Testis (tissue), 3 donors: ENCODE results near the gene KCNV2. TPM values are rescaled to one million over a fixed set of nuclear protein-coding genes. Genes with fewer than 3 reads are reported as not detected.

Source experiments
- DNase-seq: peaks from one replicate; pipeline ENCODE4 v3.0.0-alpha.2; 2019
- H3K27ac ChIP-seq, 2 donors: fragments of 200-600 bp; sonication (generic); one replicate each; pipeline ENCODE4 v1.5.1; 2019
- H3K27me3 ChIP-seq: fragments of 200-600 bp; sonication (generic); one replicate; pipeline ENCODE4 v1.5.1; 2019
- H3K36me3 ChIP-seq: fragments of 200-600 bp; sonication (generic); one replicate; pipeline ENCODE4 v1.5.1; 2017; ENCODE audit warnings: low read depth; ENCODE audit errors: missing control alignments
- H3K4me1 ChIP-seq: fragments of 200-600 bp; sonication (generic); one replicate; pipeline ENCODE4 v1.5.1; 2019
- H3K4me3 ChIP-seq, 2 donors: fragments of 200-600 bp; sonication (generic); one replicate each; pipeline ENCODE4 v1.5.1; 2017 to 2019
- H3K9me3 ChIP-seq: fragments of 200-600 bp; sonication (generic); one replicate; pipeline ENCODE4 v1.5.1; 2017
- POLR2A ChIP-seq: fragments of 450-650 bp; IDR thresholded peaks from one replicate; pipeline ENCODE4 v1.6.1; 2017; ENCODE audit warnings: antibody characterized with exemption, mild to moderate bottlenecking, moderate library complexity
- WGBS, 2 donors: methylation state at CpG; one replicate each; pipeline ENCODE4 v1.1.5; 2018; 5-methylcytosine and 5-hydroxymethylcytosine counted together
- intact Hi-C: fragments of 100-400 bp; cut with DNase I; formaldehyde crosslinking; loops from one replicate; pipeline ENCODE4 v1.15.1; 2023; ENCODE audit warnings: low total_unique reads
- polyA plus RNA-seq: library from polyadenylated mRNA; stranded (reverse); fragments of 350-450 nt; fragmentation: Illumina TruSeq; extraction: RNeasy Lipid Tissue Mini Kit (QIAGEN cat#74804); gene quantifications from one replicate; pipeline ENCODE4 v1.2.3, GENCODE V29; 2014; ENCODE audit warnings: low read depth, low replicate concordance; ENCODE audit not compliant: insufficient read depth
- total RNA-seq, 2 donors: library from RNA; depleted of rRNA; stranded (reverse); fragments of >200 nt; gene quantifications; one replicate each; pipeline ENCODE4 v1.2.3, GENCODE V29; 2016
- TF ChIP-seq, protein P1 (sequence below), 3 experiments: fragments of 450-650 bp in 2 of 3; fragments of 200-600 bp in 1 of 3; sonication (generic) in 1 of 3; IDR thresholded peaks; one replicate each; pipeline ENCODE4 v1.5.1; 2016 to 2019; ENCODE audit warnings: antibody characterized with exemption in 3 of 3, mild to moderate bottlenecking in 2 of 3, moderate library complexity in 1 of 3

Gene KCNV2
- total and polyA plus RNA-seq, 3 donors from 2014 or later, result 4.3 to 8.4 (median 4.7) TPM

- DNase-seq, result no peak
- WGBS, 2 donors, result 88 to 93% methylated on average over 11 to 13 of the region's 13 CpGs
- no peaks in the 10 kb centered on the region for H3K27me3 ChIP-seq
- H3K9me3 ChIP-seq, result no peaks in the 10 kb centered on the region
- peak overlapping the region in 1 of 2 donors; percentile 1 for H3K27ac ChIP-seq
- no peaks in the 10 kb centered on the region for H3K36me3 ChIP-seq
- H3K4me3 ChIP-seq, result no peak overlapping the region
- intact Hi-C loops, result no loop called here
- TF ChIP-seq, protein P1, sequence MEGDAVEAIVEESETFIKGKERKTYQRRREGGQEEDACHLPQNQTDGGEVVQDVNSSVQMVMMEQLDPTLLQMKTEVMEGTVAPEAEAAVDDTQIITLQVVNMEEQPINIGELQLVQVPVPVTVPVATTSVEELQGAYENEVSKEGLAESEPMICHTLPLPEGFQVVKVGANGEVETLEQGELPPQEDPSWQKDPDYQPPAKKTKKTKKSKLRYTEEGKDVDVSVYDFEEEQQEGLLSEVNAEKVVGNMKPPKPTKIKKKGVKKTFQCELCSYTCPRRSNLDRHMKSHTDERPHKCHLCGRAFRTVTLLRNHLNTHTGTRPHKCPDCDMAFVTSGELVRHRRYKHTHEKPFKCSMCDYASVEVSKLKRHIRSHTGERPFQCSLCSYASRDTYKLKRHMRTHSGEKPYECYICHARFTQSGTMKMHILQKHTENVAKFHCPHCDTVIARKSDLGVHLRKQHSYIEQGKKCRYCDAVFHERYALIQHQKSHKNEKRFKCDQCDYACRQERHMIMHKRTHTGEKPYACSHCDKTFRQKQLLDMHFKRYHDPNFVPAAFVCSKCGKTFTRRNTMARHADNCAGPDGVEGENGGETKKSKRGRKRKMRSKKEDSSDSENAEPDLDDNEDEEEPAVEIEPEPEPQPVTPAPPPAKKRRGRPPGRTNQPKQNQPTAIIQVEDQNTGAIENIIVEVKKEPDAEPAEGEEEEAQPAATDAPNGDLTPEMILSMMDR (IDR thresholded peaks at IDR 0.05), result no peak
- TF ChIP-seq POLR2A, result no peak
- H3K4me1 ChIP-seq, result peaks cover 8% of the 10 kb centered on the region
Observed at GRCh38 chr9:2726650-2727340, 9.5 kb downstream of the KCNV2 start.

- H3K27me3 ChIP-seq, result no peaks in the 10 kb centered on the region
- intact Hi-C loops, result no loop called here
- no peak overlapping the region for H3K27ac ChIP-seq
- 91 to 93% methylated on average over 2 of the region's 2 CpGs for WGBS, 2 donors
- no peak for DNase-seq
- H3K36me3 ChIP-seq, result no peaks in the 10 kb centered on the region
- no peak for TF ChIP-seq POLR2A
- TF ChIP-seq, protein P1 (IDR thresholded peaks at IDR 0.05), result no peak
- H3K9me3 ChIP-seq, result no peaks in the 10 kb centered on the region
- H3K4me3 ChIP-seq, result no peak overlapping the region
- H3K4me1 ChIP-seq, result peaks cover 12% of the 10 kb centered on the region
Observed at GRCh38 chr9:2727374-2727773, 10.1 kb downstream of the KCNV2 start.

DNA sequence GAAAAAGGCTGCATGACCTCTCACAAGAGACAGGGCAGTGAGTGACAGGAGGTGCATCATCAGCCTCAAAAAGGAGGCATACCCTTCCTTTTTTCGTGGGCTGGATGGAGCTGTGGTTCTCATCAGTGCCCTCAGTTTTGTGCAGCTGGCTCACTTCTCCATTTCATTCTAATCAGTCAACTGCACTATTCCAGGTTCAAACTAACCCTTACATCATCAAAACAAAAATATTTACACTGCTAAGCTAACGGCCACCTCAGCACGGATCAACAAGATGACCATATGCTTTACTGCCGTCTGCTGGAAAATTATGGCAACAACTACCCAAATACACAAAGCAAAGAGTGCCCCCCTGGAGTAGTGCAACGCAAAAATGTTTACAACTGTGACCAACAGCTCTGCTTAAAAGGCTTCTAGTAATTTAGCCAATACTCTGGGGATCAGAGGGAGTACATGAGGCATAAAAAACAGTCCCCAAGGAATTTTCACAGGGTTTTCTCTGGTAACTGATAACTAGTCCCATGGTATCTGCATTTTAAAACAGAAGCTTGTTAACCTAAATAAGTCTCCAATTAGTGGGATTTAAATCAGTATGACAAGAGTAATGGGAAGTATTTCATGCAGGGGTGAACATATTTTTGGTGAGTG lies 10.8 kb downstream of the KCNV2 start:
- Histone ChIP-seq H3K4me3 (no peak overlapping the region), H3K36me3 (no peaks in the 10 kb centered on the region), H3K9me3 (no peaks in the 10 kb centered on the region), H3K27me3 (no peaks in the 10 kb centered on the region), H3K4me1 (peaks cover 11% of the 10 kb centered on the region), H3K27ac (no peak overlapping the region)
- intact Hi-C loops, result no loop called here
- WGBS, 2 donors, result 33 to 41% methylated on average over 5 of the region's 5 CpGs
- TF ChIP-seq POLR2A, result no peak
- TF ChIP-seq, protein P1 (IDR thresholded peaks at IDR 0.05), result peak; percentile 69 to 82 (median 80)
- DNase-seq, result peak; percentile 71

DNA sequence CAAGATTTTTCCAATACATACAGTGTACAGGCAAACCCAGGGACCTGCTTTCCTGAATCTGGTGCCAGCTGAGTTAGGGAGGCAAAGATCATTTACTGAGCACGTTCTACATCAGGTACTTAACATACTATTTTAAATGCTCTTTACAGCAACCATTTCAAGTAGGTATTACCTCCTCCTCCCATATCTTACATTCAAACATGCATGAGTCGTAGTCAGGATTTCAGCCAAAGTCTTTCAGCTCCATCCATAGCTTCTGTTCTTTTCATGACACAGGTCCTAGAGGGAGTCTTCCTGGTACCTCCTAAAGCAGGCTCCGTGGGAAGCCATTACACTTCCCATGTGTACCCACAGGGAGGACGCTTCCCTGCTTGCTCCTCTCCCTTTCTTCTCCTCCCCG lies 11.7 kb downstream of the KCNV2 start:
- no peak for TF ChIP-seq POLR2A
- TF ChIP-seq, protein P1 (IDR thresholded peaks at IDR 0.05), result no peak
- 88 to 94% methylated on average over 5 of the region's 5 CpGs for WGBS, 2 donors
- H3K27ac ChIP-seq, result no peak overlapping the region
- H3K9me3 ChIP-seq, result no peaks in the 10 kb centered on the region
- no peaks in the 10 kb centered on the region for H3K27me3 ChIP-seq
- no peak for DNase-seq
- peaks cover 11% of the 10 kb centered on the region for H3K4me1 ChIP-seq
- H3K4me3 ChIP-seq, result no peak overlapping the region
- H3K36me3 ChIP-seq, result no peaks in the 10 kb centered on the region
- intact Hi-C loops, result no loop called here
